Inferior parietal cortex (tissue), 1 donor: Measurements from ENCODE around the gene PIK3C2A.
"Not testable (repeated sequence)": the region's sequence is repeated elsewhere in the genome, so short reads cannot be mapped to it uniquely, and the experiment has no call there.

Source experiments
- DNase-seq: peaks from one replicate; pipeline ENCODE4 v3.0.0-alpha.2; 2016; ENCODE audit errors: extremely low spot score

Gene PIK3C2A, protein sequence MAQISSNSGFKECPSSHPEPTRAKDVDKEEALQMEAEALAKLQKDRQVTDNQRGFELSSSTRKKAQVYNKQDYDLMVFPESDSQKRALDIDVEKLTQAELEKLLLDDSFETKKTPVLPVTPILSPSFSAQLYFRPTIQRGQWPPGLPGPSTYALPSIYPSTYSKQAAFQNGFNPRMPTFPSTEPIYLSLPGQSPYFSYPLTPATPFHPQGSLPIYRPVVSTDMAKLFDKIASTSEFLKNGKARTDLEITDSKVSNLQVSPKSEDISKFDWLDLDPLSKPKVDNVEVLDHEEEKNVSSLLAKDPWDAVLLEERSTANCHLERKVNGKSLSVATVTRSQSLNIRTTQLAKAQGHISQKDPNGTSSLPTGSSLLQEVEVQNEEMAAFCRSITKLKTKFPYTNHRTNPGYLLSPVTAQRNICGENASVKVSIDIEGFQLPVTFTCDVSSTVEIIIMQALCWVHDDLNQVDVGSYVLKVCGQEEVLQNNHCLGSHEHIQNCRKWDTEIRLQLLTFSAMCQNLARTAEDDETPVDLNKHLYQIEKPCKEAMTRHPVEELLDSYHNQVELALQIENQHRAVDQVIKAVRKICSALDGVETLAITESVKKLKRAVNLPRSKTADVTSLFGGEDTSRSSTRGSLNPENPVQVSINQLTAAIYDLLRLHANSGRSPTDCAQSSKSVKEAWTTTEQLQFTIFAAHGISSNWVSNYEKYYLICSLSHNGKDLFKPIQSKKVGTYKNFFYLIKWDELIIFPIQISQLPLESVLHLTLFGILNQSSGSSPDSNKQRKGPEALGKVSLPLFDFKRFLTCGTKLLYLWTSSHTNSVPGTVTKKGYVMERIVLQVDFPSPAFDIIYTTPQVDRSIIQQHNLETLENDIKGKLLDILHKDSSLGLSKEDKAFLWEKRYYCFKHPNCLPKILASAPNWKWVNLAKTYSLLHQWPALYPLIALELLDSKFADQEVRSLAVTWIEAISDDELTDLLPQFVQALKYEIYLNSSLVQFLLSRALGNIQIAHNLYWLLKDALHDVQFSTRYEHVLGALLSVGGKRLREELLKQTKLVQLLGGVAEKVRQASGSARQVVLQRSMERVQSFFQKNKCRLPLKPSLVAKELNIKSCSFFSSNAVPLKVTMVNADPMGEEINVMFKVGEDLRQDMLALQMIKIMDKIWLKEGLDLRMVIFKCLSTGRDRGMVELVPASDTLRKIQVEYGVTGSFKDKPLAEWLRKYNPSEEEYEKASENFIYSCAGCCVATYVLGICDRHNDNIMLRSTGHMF (N-terminal part only)

DNA sequence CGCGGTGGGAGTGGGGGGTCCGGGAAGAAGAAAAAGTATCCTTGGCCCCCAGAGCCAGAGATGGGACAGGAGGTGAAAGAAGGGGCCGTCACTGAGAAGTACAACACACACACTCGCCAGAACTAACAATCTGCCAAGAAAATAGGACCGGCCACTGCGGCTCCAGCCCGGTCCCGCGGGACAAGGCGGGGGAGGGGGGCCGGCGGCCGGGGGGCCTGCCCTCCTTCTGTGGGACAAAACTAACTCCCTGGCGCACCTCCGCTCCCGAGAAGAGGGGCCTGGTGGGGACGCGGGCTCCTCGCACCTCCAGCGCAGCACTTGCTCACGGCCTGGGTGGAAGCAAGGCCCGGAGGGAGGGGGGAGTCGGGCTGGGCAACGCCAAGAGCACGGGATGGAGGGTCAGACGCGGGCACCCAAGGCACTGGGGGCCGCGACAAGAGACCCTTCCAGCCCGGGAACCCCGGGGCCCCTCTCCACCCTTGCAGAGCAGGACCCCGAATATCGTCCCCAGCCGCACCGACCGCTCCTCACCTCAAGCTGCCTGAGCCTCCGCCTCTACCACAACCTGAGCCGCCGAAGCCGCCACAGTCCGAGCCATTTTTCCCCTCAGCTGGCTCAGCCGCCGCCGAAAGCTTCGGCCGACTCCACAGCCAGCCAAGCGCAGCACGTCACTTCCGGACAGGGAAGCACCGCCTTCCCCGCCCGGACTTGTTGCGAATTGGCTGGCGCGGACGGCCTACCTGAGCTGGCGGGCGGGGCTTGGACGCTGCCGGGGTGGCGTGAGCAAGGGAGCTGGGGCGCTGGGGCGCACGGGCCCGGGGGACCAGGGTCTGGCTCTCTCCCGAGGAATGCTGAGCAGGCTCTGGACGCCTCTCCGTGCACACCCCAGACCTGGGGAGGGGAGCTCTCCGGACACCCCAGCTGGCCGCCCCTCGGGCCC is at the start of gene PIK3C2A:
PIK3C2A (minus strand) TSS at position 670 of the 940 bp plus-strand sequence. CDS start 38,245 bp downstream, outside the sequence.
- DNase-seq: peak; percentile 92

DNA sequence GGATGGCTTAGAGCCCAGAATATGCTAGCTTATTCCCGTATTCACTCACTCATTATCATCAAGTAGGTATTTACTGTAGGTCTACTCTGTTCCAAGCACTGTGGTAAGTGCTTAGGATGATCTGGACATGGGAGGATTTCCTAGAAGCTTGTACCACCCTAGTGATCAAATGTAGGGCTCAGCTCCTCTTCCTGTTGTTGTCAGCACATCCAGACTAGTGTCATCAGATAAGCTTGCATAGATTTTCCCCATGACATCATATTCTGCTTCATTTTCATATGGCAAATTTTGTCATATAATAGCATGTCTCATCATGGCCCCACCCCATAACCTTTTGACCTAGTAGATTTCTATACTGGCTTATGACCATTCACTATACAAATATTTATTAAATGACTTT is 49.4 kb upstream of the PIK3C2A start:
- no peak for DNase-seq

DNA sequence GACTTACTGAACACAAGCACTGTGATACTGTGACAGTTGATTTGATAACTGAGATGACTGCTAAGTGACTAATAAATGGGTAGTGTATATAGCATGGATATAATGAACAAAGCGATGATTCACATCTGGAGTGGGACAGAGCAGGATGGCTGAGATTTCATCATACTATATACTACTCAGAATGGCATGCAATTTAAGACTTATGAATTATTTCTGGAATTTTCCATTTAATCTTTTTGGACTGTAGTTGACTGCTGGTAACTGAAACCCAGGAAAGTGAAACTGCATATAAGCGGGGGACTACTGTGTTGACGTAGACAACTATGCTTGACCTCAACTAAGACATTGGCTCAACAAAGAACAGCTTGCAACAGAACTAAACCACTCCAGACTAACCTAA is 48.7 kb upstream of the PIK3C2A start:
- DNase-seq: no peak

DNA sequence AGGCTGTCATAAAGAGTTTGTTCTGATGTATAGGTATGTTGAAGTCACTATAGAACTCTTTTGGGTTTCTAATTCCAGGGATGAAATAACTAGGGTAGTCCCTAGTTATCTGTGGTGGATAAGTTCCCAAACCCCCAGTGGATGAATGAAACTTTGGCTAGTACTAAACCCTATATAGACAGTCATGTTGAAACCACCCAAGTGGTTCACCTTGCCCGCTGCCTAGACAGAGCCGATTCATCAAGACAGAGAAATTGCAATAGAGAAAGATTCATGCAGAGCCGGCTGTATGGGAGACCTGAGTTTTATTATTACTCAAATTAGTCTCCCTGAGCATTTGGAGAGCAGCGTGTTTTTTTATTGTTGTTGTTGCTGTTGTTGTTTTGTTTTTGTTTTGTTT is 44.9 kb upstream of the PIK3C2A start:
- DNase-seq: no peak

DNA sequence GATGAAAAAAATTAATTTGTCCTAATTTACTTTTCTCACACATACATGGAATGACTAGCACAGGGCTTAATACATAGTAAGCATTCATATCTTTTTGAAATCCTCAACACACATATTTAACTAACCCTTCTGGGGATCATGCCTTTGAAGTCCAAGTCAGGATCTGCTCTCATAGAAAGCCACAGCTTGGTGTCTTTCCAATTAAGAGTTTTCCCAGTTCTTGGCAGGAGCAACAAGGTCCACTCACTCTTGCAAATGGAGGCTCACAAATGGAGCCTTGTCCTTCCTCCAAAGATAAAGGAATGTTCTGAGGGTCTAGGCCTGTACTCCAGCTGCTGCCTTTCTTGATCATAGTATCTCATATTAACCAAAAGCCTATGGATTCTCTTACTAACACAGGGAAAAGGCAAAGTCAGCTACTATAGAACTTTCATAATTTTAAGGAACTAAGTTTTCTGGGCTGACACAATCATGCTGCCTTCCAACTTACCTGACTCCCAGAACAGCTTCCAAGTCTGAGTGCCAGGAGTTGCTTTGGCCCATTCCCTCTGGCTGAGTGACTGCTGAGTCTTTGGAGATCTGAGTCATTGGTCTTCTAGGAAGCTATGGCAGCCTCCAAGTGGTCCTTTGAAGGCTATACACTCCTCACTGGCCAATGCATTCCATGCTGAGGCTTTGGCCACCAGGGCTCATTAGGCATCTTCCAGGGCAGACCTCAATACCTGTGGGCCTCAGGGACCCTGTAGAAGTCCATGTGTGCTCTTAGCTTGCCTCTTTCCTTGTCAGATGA is 43.0 kb upstream of the PIK3C2A start:
- no peak for DNase-seq

DNA sequence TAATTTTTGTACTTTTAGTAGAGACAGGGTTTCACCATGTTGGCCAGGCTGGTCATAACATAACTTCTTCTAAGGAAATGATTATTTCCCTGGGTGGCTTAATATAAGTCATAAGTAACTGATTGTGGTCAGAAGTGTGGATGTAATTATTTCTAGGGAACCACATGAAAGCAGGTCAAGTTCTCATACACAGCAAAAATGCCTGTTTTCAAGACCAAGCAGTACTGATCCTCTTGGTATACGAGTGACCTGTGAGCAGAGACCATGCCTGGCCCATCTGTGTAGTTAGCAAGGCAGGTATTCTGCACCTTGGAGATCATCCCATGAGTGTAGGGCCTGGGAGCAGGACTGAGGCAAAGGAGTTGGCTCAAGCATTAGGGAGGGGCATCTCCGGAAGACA is 36.3 kb upstream of the PIK3C2A start:
- DNase-seq: no peak

DNA sequence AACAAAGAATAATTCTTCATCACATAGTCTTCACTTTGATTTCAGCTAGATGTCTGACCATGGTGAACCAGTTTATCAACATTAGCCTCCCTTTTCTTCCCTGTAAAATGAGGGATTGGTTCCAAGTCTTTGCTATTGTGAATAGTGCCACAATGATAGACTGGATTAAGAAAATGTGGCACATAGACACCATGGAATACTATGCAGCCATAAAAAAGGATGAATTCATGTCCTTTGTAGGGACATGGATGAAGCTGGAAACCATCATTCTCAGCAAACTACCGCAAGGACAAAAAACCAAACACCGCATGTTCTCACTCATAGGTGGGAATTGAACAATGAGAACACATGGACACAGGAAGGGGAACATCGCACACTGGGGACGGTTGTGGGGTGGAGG is 35.2 kb upstream of the PIK3C2A start:
- DNase-seq: not testable (repeated sequence)

DNA sequence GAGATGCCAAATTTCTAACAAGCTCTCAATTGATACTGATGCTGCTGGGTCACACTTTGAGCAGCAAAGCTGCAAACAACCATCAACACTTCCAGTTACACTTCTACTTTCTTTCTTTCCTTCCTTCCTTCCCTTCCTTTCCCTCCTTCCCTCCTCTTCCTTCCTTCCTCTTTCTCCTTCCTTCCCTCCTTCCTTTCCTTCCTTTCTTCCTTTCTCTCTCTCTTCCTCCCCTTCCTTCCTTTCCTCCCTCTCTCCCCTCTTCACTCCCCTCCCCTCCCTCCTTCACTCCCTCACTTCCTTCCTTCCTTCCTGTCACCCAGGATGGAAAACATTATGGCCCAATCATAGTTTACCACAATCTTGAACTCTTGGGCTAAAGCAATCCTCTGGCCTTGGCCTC is 33.0 kb upstream of the PIK3C2A start:
- no peak for DNase-seq

DNA sequence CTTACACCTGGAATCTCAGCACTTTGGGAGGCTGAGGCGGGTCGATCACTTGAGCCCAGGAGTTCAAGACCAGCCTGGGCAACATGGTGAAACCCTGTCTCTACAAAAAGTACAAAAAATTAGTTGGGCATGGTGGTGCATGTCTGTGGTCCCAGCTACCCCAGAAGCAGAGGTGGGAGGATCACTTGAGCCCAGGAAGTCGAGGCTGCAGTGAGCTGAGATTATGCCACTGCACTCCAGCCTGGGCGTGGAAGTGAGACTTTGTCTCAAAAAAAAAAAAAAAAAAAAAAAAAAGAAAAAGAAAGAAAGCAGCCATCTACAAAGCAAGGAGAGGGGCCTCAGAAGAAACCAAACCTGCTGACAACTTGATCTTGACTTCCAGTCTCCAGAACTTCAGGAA is 32.1 kb upstream of the PIK3C2A start:
- DNase-seq: not testable (repeated sequence)

DNA sequence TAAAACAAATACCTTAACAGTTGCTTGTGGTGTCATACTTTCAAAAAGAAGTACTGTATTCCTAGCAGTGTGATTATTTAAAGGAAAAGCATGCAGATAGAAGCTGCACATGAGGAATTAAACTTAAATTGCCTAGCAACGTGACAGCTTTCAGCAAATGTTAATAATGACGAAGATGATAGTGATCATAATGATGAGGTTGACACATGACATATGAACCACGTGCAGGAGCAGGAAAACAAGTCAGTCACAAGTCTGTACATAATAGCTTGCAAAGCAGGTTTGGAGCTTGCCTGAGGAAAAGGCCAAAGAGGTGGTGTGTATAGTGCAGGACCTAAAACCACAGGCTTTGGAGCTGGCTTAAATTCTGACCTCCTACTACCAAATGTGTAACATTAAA is 30.6 kb upstream of the PIK3C2A start:
- no peak for DNase-seq

DNA sequence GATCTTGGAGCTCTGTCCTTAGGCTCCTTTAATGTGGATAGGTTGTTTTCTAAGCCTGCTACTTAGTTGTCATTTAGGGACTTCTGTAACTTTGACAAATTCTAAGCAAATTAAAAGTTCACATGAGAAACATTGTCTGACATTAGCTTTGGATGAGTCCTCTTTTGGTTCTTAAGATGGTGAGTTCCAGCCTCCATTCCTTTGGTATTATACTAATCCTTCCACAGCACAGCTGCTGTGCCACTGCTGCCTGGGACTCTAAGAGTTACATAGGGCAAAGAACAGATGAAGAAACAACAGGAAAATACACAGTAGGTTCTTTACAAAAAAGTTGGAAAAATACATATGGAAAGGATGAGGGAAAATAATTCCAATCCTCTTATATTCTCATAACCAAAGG is 25.3 kb upstream of the PIK3C2A start:
- DNase-seq: no peak

DNA sequence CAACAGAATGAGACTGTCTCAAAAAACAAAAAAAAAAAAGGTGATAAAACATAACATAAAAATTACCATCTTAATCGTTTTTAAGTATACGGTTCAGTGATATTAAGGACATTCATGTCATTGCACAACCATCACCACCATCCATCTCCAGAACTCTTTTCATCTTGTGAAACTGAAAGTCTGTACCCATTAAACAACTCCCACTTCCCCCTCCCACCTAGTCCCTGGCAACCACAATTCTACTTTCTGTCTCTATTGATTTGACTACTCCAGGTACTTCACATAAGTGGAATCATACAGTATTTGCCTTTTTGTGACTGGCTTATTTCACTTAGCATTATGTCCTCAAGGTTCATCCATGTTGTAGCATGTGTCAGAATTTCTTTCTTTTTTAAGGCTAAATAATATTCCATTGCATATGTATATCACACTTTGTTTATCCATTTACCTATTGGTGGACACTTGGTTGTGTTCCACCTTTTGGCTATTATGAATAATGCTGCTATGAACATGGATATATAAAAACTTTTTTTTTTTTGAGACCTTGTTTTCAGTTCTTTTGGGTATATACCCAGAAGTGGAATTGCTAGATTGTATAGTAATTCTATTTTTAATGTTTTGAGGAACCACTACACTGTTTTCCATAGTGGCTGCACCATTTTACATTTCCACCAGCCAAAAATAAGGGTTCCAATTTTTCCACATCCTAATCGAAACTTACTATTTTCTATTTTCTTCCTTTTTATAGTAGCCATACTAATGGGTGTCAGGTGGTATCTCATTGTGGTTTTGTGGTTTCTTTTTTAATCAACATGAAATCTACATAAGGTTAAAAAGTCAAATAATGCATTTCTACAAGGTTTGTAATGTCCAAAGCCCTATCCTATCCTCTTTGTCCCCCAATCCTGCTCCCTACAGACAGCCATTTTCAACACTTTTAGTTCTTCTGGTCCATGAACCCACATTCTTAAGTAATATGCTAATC is 23.4 kb upstream of the PIK3C2A start:
- DNase-seq: no peak

DNA sequence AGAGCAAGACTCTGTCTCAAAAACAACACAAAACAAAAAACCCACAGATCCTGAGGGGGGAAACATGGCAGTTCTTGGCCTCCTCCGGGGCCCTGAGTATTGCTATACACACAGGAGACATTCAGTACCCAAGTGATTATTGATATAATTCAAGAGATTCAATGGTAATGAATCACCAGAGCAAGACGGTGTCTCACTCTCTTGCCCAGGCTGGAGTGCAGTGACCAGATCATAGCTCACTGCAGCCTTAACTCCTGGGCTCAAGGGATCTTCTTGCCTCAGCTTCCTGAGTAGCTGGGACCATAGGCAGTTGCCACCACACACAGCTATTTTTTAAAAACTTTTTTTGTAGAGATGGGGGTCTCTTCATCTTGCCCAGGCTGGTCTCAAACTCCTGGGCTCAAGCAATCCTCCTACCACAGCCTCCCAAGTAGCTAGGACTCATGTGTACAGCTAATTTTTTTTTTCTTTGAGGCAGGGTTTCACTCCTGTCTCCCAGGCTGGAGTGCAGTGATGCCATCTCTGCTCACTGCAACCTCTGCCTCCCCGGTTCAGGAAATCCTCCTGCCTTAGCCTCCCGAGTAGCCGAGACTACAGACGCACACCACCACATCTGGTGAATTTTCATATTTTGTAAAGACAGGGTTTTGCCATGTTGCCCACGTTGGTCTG is 21.8 kb upstream of the PIK3C2A start:
- no peak for DNase-seq

DNA sequence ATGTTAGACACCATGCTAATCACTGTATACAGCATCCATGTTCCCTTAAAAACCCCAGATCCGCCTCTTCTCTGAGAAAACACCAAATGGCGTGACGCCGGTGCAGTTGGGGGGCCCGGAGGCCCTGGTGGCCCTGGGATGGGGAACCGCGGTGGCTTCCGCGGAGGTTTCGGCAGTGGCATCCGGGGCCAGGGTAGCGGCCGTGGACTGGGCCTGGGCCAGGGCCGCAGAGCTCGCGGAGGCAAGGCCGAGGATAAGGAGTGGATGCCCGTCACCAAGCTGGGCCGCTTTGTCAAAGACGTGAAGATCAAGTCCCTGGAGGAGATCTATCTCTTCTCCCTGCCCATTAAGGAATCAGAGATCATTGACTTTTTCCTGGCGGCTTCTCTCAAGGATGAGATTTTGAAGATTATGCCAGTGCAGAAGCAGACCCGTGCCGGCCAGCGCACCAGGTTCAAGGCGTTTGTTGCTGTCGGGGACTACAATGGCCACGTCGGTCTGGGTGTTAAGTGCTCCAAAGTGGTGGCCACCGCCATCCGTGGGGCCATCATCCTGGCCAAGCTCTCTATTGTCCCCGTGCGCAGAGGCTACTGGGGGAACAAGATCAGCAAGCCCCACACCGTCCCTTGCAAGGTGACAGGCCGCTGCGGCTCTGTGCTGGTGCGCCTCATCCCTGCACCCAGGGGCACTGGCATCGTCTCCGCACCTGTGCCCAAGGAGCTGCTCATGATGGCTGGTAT is 20.6 kb upstream of the PIK3C2A start:
- not testable (repeated sequence) for DNase-seq

DNA sequence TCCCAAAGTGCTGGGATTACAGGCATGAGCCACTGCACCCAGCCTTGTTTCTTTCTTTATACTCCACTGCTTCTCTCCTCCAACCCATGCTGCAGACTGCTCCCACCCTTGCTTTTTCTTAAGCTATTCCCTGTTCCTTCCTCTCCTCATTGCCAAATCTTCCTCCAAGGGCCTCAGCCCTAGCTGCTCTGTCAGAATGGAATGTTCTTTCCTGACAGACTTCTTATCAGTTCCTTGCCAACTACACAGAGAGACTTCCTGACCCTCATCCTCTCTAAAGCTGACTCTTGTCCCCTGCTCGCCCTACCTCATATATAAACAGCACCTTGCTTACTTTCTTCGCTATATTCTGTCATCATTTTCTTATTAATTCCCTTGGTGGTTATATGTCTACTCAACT is 16.9 kb upstream of the PIK3C2A start:
- DNase-seq: no peak

DNA sequence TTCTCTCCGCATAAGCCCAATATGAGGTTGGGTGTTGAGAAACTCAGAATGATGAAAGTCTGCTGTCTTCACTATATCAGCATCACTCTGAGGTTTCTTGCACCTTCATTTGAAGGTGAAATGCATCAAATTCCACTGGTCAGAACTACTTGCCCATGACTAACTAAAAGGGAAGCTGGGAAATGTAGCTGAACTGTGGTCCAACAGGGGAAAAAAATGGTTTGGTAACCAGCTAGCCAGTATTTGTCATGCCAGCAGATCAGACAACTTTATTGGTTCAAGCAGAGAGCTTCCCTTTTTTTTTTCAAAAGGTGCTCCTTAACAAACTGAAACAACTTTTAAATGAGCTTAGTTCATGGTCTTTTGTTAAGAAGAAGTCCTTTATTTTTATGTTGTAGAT is 14.2 kb upstream of the PIK3C2A start:
- DNase-seq: no peak

DNA sequence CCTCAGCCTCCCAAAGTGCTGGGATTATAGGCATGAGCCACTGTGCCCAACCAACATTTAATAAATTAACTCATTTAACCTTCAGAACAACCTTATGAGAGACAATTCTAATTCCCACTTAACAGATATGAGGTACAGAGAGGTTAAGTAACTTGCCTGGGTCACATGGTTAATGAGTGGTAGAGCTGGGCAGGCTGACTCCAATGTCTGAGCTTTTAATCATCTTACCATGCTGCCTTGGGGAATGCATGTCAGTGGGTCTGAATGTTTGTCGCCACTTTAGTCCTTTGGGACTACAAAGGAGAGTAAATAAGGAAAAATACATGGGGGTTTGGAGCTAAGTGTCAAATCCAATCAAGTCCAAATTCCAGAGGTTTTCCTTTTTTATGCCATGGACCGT is 11.2 kb upstream of the PIK3C2A start:
- DNase-seq: no peak

DNA sequence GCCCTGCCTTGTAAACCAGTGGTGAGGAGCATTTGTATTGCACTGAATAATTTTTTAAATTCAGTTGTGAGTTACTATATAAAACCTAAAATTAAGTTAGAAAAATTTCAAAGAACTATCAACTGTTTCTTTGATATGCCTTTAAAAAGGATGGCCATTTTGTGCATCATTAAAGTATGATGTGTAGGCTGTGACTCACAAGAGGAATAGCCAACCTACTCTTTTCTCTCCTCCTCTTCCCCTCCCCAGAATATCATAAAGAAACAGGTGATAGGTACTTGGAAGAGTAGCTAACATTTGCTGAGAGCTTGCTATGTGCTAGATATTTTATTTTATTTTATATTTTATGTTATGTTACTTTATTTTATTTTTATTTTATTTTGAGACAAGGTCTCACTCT is 10.6 kb upstream of the PIK3C2A start:
- no peak for DNase-seq
